Measurements from ENCODE around the gene NUDT14. TPM values are rescaled to one million over a fixed set of nuclear protein-coding genes. Genes with fewer than 3 reads are reported as not detected.

The NUDT14 gene
- total RNA-seq, 2 donors from 2014 or later = 43.4 to 59.5 TPM

GRCh38 chr14:105223770-105224544 is 42.8 kb upstream of the NUDT14 start:
- no peak for TF ChIP-seq CTCF (conservative IDR thresholded peaks at IDR 0.05)
- H3K27me3 ChIP-seq (ENCODE audit: control insufficient read depth, insufficient read depth, low read length, poor library complexity, severe bottlenecking) = no peaks in the 10 kb centered on the region
- Mint-ChIP-seq H3K9me3 (no peaks in the 10 kb centered on the region), H3K27ac (no peak overlapping the region), H3K27me3 (ENCODE audit: insufficient read depth) (no peaks in the 10 kb centered on the region), H3K36me3 (ENCODE audit: low read depth) (peaks cover 57% of the 10 kb centered on the region), H3K4me3 (no peak overlapping the region), H3K4me1 (peaks cover 2% of the 10 kb centered on the region)
- H3K36me3 ChIP-seq (ENCODE audit: control insufficient read depth, insufficient read depth, low read length) = peaks cover 53% of the 10 kb centered on the region
- no peak overlapping the region for H3K9ac ChIP-seq (ENCODE audit: extremely low read depth, low read length, poor library complexity, severe bottlenecking)
- no peaks in the 10 kb centered on the region for H3K9me3 ChIP-seq (ENCODE audit: control insufficient read depth, low read length)
- 96 to 97% methylated on average over 15 of the region's 15 CpGs for WGBS, 2 experiments (ENCODE audit: insufficient coverage in 1 of 2, insufficient read length in 1 of 2)
- no peak for DNase-seq
- no peak overlapping the region for H3K4me3 ChIP-seq (ENCODE audit: low read length)
- no peaks in the 10 kb centered on the region for H3K4me1 ChIP-seq (ENCODE audit: control insufficient read depth, insufficient read depth, low read length)
- H3K27ac ChIP-seq (ENCODE audit: low read depth, low read length) = no peak overlapping the region

- Histone ChIP-seq H3K9me3 (ENCODE audit: control insufficient read depth, low read length) (no peaks in the 10 kb centered on the region), H3K4me3 (ENCODE audit: low read length) (no peak overlapping the region), H3K4me1 (ENCODE audit: control insufficient read depth, insufficient read depth, low read length) (no peaks in the 10 kb centered on the region), H3K27me3 (ENCODE audit: control insufficient read depth, insufficient read depth, low read length, poor library complexity, severe bottlenecking) (no peaks in the 10 kb centered on the region), H3K27ac (ENCODE audit: low read depth, low read length) (no peak overlapping the region), H3K9ac (ENCODE audit: extremely low read depth, low read length, poor library complexity, severe bottlenecking) (no peak overlapping the region), H3K36me3 (ENCODE audit: control insufficient read depth, insufficient read depth, low read length) (peaks cover 53% of the 10 kb centered on the region)
- Mint-ChIP-seq H3K4me3 (no peak overlapping the region), H3K27ac (no peak overlapping the region), H3K36me3 (ENCODE audit: low read depth) (peaks cover 62% of the 10 kb centered on the region), H3K4me1 (peaks cover 2% of the 10 kb centered on the region), H3K27me3 (ENCODE audit: insufficient read depth) (no peaks in the 10 kb centered on the region), H3K9me3 (no peaks in the 10 kb centered on the region)
- WGBS, 2 experiments (ENCODE audit: insufficient coverage in 1 of 2, insufficient read length in 1 of 2) = 95% methylated on average over 14 to 16 of the region's 16 CpGs
- TF ChIP-seq CTCF (conservative IDR thresholded peaks at IDR 0.05) = no peak
- DNase-seq = no peak
These were observed 42.1 kb upstream of the NUDT14 start for GRCh38 chr14:105223260-105223659.

GRCh38 chr14:105221598-105222178 is 40.6 kb upstream of the NUDT14 start:
- H3K9ac ChIP-seq (ENCODE audit: extremely low read depth, low read length, poor library complexity, severe bottlenecking) = no peak overlapping the region

More at GRCh38 chr14:105221598-105222178, 40.6 kb upstream of the NUDT14 start:
- Histone ChIP-seq H3K4me1 (ENCODE audit: control insufficient read depth, insufficient read depth, low read length) (no peaks in the 10 kb centered on the region), H3K36me3 (ENCODE audit: control insufficient read depth, insufficient read depth, low read length) (peaks cover 53% of the 10 kb centered on the region), H3K4me3 (ENCODE audit: low read length) (no peak overlapping the region), H3K9me3 (ENCODE audit: control insufficient read depth, low read length) (no peaks in the 10 kb centered on the region), H3K27me3 (ENCODE audit: control insufficient read depth, insufficient read depth, low read length, poor library complexity, severe bottlenecking) (no peaks in the 10 kb centered on the region), H3K27ac (ENCODE audit: low read depth, low read length) (no peak overlapping the region)
- H3K9me3 Mint-ChIP-seq = no peaks in the 10 kb centered on the region
- no peak overlapping the region for H3K27ac Mint-ChIP-seq
- H3K4me1 Mint-ChIP-seq = peaks cover 2% of the 10 kb centered on the region
- DNase-seq = no peak
- 94 to 97% methylated on average over 27 of the region's 27 CpGs for WGBS, 2 experiments (ENCODE audit: insufficient coverage in 1 of 2, insufficient read length in 1 of 2)
- TF ChIP-seq CTCF (conservative IDR thresholded peaks at IDR 0.05) = no peak
- H3K4me3 Mint-ChIP-seq = no peak overlapping the region
- H3K36me3 Mint-ChIP-seq (ENCODE audit: low read depth) = peaks cover 64% of the 10 kb centered on the region
- no peaks in the 10 kb centered on the region for H3K27me3 Mint-ChIP-seq (ENCODE audit: insufficient read depth)
